HepG2 (cell line): ENCODE results near the gene PMPCB. TPM values are rescaled to one million over a fixed set of nuclear protein-coding genes. Genes with fewer than 3 reads are reported as not detected.

Experiments used
- ATM ChIP-seq: fragments of 450-650 bp; IDR thresholded peaks from 2 replicates; pipeline ENCODE4 v1.7.1; 2017; ENCODE audit warnings: mild to moderate bottlenecking, borderline replicate concordance
- KDM3A ChIP-seq: IDR thresholded peaks from 2 replicates; pipeline ENCODE4 v1.6.1; 2018; ENCODE audit warnings: low read depth, missing compliant biosample characterization
- KLF16 ChIP-seq, 2 experiments: sonication (generic) in 1 of 2; formaldehyde crosslinking in 1 of 2; IDR thresholded peaks; 2 replicates each; pipeline versions ENCODE4 v1.6.1 to v1.8.0; 2016 to 2023; ENCODE audit warnings: missing genetic modification reagents in 2 of 2, missing compliant biosample characterization in 1 of 2
- NCOA1 ChIP-seq: sonication (generic); formaldehyde crosslinking; IDR thresholded peaks from 2 replicates; pipeline ENCODE4 v1.9.0; 2021; ENCODE audit warnings: missing genetic modification reagents
- NR2F1 ChIP-seq, 2 experiments: fragments of 450-650 bp in 1 of 2; formaldehyde crosslinking in 1 of 2; IDR thresholded peaks; 2 replicates each; pipeline versions ENCODE4 v1.5.0 to v1.6.1; 2016 to 2020; ENCODE audit warnings: mild to moderate bottlenecking in 1 of 2, missing compliant biosample characterization in 1 of 2, missing genetic modification reagents in 1 of 2, moderate library complexity in 1 of 2
- PHF5A ChIP-seq: IDR thresholded peaks from one replicate; pipeline ENCODE4 v1.6.1; 2018; ENCODE audit warnings: low read depth, missing genetic modification reagents; ENCODE audit not compliant: unreplicated experiment
- RFXAP ChIP-seq: sonication (generic); formaldehyde crosslinking; IDR thresholded peaks from 2 replicates; pipeline ENCODE4 v1.4.0; 2020; ENCODE audit warnings: missing genetic modification reagents, borderline replicate concordance
- SSRP1 ChIP-seq: IDR thresholded peaks from 2 replicates; pipeline ENCODE4 v1.6.1; 2016; ENCODE audit warnings: control low read depth
- STAG1 ChIP-seq: sonication (generic); formaldehyde crosslinking; IDR thresholded peaks from 2 replicates; pipeline ENCODE4 v1.4.0; 2020; ENCODE audit warnings: missing genetic modification reagents
- ZFP82 ChIP-seq: sonication (generic); formaldehyde crosslinking; IDR thresholded peaks from 2 replicates; pipeline ENCODE4 v1.5.1; 2020; ENCODE audit warnings: mild to moderate bottlenecking, missing genetic modification reagents, borderline replicate concordance
- ZNF253 ChIP-seq: sonication (generic); formaldehyde crosslinking; IDR thresholded peaks from 2 replicates; pipeline ENCODE4 v1.8.0; 2022; ENCODE audit warnings: mild to moderate bottlenecking, missing genetic modification reagents, borderline replicate concordance
- ZNF761 ChIP-seq: sonication (generic); formaldehyde crosslinking; conservative IDR thresholded peaks from 2 replicates; pipeline ENCODE4 v1.4.0; 2020; ENCODE audit warnings: mild to moderate bottlenecking, missing genetic modification reagents
- polyA plus RNA-seq, 8 experiments: library from polyadenylated mRNA; depleted of rRNA in 3 of 8; stranded (reverse) in 7 of 8; unstranded in 1 of 8; fragments of >200 nt; fragmentation: Illumina TruSeq in 4 of 8; extraction: Trizol in 4 of 8; gene quantifications; 2 replicates each; pipeline versions ENCODE4 v1.2.1 to v1.2.3, GENCODE V29; 2011 to 2016; ENCODE audit warnings: low read depth in 4 of 8, missing spikeins in 1 of 8, mixed read lengths in 1 of 8; ENCODE audit not compliant: insufficient read depth in 1 of 8
- total RNA-seq, 5 experiments: library from RNA; depleted of rRNA; stranded (reverse); fragments of >200 nt; fragmentation: Illumina TruSeq; extraction: Trizol; gene quantifications; 2 replicates each; pipeline ENCODE4 v1.2.3, GENCODE V29; 2016; ENCODE audit warnings: low read depth in 1 of 5
- TF ChIP-seq, protein P1 (sequence below): sonication (generic); formaldehyde crosslinking; conservative IDR thresholded peaks from 2 replicates; pipeline ENCODE4 v1.4.0; 2020; ENCODE audit warnings: missing genetic modification reagents
- TF ChIP-seq, protein P2 (sequence below): sonication (generic); formaldehyde crosslinking; IDR thresholded peaks from 2 replicates; pipeline ENCODE4 v1.8.0; 2022; ENCODE audit warnings: mild to moderate bottlenecking, missing genetic modification reagents; ENCODE audit not compliant: insufficient replicate concordance
- TF ChIP-seq, protein P3 (sequence below): sonication (generic); formaldehyde crosslinking; IDR thresholded peaks from 2 replicates; pipeline ENCODE4 v1.4.0; 2020; ENCODE audit warnings: missing genetic modification reagents
- TF ChIP-seq, protein P4 (sequence below): IDR thresholded peaks from 2 replicates; pipeline ENCODE4 v1.6.1; 2012; ENCODE audit warnings: low read length, improper control_type of control experiment
- TF ChIP-seq, protein P5 (sequence below): sonication (generic); formaldehyde crosslinking; IDR thresholded peaks from 2 replicates; pipeline ENCODE4 v1.4.0; 2020; ENCODE audit warnings: mild to moderate bottlenecking, missing genetic modification reagents, borderline replicate concordance

Gene PMPCB
- total and polyA plus RNA-seq, 2 of the 13 experiments (the other 11 are each of a cell fraction or from before 2014, with no cell fraction given), result 80.8 to 124 TPM

DNA sequence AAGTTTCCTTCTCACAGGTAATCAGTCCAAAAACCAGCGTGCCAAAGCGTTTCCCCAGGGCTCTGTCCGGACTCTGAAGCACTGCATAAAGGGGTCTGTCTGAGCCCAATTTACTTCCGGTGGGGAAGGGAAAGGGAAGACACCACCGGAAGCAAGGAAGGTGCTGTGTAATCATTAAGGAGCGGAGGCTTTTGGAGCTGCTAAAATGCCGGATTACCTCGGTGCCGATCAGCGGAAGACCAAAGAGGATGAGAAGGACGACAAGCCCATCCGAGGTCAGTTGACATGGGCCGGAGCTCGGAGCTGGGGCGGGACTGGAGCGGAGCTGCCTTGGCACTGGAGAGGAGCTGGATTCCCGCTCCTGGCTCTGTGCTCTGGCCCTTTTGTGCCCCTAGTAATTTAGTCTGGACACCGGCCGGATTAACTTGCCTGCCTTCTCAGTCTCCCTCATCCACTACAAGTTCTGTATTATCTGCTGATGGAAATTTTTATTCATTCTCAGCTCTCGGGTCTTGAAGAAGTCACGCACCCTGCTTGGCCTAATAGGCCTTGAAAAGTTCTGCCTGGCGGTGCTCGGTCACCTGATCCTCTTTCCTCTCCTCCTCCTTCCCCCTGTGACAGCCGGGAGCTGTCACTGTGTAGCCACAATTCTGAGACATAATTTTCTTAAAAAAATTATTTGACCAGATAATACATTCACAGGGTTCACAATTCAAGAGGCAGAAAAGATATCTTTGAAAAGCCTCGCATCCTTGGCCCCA, 50.5 kb downstream of the PMPCB start, which contains the start of gene PSMC2 (continued):
- TF ChIP-seq ATM (no peak), PHF5A (CRISPR knock-in tag) (peak; percentile 45), ZNF253 (no peak), NCOA1 (CRISPR knock-in tag) (no peak), ZNF761 (CRISPR knock-in tag) (no peak), RFXAP (no peak), STAG1 (0 out of 2 replicates have a peak, but pooled peaks have one; percentile 5), KLF16 (CRISPR knock-in tag; IDR thresholded peaks at IDR 0.05) (peak in 1 of 2 experiments; percentile 76; a peak in 1 of 4 replicates), SSRP1 (no peak), KDM3A (CRISPR knock-in tag) (no peak), NR2F1 (CRISPR knock-in tag; IDR thresholded peaks at IDR 0.05) (0 out of 4 replicates have a peak, but pooled peaks of 1 of the 2 experiments have one; percentile 11), ZFP82 (CRISPR knock-in tag) (no peak)
- TF ChIP-seq, protein P1, sequence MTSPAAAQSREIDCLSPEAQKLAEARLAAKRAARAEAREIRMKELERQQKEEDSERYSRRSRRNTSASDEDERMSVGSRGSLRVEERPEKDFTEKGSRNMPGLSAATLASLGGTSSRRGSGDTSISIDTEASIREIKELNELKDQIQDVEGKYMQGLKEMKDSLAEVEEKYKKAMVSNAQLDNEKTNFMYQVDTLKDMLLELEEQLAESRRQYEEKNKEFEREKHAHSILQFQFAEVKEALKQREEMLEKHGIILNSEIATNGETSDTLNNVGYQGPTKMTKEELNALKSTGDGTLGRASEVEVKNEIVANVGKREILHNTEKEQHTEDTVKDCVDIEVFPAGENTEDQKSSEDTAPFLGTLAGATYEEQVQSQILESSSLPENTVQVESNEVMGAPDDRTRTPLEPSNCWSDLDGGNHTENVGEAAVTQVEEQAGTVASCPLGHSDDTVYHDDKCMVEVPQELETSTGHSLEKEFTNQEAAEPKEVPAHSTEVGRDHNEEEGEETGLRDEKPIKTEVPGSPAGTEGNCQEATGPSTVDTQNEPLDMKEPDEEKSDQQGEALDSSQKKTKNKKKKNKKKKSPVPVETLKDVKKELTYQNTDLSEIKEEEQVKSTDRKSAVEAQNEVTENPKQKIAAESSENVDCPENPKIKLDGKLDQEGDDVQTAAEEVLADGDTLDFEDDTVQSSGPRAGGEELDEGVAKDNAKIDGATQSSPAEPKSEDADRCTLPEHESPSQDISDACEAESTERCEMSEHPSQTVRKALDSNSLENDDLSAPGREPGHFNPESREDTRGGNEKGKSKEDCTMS, result no peak
- TF ChIP-seq, protein P2, sequence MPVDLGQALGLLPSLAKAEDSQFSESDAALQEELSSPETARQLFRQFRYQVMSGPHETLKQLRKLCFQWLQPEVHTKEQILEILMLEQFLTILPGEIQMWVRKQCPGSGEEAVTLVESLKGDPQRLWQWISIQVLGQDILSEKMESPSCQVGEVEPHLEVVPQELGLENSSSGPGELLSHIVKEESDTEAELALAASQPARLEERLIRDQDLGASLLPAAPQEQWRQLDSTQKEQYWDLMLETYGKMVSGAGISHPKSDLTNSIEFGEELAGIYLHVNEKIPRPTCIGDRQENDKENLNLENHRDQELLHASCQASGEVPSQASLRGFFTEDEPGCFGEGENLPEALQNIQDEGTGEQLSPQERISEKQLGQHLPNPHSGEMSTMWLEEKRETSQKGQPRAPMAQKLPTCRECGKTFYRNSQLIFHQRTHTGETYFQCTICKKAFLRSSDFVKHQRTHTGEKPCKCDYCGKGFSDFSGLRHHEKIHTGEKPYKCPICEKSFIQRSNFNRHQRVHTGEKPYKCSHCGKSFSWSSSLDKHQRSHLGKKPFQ (CRISPR knock-in tag), result peak; percentile 47
- TF ChIP-seq, protein P3, sequence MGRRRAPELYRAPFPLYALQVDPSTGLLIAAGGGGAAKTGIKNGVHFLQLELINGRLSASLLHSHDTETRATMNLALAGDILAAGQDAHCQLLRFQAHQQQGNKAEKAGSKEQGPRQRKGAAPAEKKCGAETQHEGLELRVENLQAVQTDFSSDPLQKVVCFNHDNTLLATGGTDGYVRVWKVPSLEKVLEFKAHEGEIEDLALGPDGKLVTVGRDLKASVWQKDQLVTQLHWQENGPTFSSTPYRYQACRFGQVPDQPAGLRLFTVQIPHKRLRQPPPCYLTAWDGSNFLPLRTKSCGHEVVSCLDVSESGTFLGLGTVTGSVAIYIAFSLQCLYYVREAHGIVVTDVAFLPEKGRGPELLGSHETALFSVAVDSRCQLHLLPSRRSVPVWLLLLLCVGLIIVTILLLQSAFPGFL (CRISPR knock-in tag), result no peak
- TF ChIP-seq, protein P4, sequence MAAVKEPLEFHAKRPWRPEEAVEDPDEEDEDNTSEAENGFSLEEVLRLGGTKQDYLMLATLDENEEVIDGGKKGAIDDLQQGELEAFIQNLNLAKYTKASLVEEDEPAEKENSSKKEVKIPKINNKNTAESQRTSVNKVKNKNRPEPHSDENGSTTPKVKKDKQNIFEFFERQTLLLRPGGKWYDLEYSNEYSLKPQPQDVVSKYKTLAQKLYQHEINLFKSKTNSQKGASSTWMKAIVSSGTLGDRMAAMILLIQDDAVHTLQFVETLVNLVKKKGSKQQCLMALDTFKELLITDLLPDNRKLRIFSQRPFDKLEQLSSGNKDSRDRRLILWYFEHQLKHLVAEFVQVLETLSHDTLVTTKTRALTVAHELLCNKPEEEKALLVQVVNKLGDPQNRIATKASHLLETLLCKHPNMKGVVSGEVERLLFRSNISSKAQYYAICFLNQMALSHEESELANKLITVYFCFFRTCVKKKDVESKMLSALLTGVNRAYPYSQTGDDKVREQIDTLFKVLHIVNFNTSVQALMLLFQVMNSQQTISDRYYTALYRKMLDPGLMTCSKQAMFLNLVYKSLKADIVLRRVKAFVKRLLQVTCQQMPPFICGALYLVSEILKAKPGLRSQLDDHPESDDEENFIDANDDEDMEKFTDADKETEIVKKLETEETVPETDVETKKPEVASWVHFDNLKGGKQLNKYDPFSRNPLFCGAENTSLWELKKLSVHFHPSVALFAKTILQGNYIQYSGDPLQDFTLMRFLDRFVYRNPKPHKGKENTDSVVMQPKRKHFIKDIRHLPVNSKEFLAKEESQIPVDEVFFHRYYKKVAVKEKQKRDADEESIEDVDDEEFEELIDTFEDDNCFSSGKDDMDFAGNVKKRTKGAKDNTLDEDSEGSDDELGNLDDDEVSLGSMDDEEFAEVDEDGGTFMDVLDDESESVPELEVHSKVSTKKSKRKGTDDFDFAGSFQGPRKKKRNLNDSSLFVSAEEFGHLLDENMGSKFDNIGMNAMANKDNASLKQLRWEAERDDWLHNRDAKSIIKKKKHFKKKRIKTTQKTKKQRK, result no peak
- TF ChIP-seq, protein P5, sequence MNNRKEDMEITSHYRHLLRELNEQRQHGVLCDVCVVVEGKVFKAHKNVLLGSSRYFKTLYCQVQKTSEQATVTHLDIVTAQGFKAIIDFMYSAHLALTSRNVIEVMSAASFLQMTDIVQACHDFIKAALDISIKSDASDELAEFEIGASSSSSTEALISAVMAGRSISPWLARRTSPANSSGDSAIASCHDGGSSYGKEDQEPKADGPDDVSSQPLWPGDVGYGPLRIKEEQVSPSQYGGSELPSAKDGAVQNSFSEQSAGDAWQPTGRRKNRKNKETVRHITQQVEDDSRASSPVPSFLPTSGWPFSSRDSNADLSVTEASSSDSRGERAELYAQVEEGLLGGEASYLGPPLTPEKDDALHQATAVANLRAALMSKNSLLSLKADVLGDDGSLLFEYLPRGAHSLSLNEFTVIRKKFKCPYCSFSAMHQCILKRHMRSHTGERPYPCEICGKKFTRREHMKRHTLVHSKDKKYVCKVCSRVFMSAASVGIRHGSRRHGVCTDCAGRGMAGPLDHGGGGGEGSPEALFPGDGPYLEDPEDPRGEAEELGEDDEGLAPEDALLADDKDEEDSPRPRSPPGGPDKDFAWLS (CRISPR knock-in tag), result no peak
